ENCODE data around the gene NAT10.

Gene NAT10

DNA sequence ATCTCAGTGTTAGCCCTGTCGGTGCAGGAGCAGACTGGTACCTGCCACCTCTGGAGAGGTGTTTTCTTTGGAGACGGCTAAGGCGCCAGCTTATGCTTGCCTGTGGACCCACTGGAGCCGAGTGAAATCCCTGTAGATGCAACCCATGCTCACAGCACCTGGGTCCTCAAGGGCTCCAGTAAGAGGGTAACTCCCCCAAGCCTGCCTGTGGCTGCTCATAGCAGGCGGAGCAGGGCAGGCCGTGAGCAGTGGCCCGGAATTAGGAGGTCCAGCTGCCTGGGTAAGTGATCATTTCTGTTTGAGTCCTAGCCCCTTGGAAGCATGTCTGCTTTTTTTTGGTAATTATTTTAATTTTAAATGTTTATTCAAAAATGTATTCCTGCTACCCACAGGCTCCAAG is 43.8 kb downstream of the NAT10 start:
- no peak for DNase-seq (ENCODE audit: low read depth in 2 of 2)

DNA sequence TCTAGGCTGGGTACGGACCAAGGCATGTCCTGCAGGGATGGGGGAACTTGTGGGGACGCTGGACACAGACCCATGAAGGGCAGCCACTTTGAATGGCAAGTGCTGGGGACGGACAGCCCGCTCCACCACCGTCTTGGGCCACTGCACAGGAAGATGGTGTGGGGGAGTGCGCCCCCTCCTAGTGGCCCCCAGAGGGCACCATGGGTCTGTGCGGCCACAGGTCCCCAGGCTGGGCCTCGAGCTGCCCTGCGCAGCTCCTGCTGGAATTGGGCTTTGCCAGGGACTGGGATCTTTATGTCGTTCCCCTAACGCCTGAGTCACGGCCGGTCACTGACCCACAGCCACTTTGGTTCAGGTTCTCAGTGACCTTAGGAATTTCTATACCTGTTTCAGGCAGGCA is 44.4 kb downstream of the NAT10 start:
- no peak for DNase-seq (ENCODE audit: low read depth in 2 of 2)

DNA sequence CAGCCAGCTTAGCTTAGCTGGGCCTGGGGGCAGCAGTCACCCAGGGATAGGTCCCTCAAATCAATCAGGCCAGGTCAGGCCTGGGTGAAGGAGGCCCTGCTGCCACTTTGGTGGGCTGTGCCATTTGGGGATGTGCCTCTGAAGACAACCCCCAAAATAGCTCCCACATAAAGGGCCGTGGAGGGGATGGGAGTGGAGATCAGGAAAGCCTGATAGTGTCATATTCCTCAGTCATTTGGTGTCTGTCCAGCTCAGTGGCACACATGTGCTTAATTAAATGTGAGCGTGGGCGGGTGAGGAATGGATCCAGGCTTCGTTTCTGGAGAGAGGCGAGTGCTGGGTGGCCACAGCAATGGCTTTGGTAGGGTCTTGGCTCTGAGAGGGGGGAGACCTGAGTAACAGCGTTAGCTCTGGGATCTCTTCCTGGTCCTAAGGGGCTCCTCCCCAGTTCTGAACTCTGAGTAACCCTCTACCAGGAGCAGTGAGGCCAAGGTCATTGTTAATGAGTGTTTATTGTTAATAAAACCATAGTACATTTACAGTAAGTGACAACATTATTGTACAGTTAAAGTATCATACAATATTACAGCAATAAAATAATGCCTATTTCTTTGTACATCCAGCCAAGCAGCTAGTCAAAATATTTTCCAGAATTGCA is 45.2 kb downstream of the NAT10 start:
- no peak for DNase-seq (ENCODE audit: low read depth in 2 of 2)

DNA sequence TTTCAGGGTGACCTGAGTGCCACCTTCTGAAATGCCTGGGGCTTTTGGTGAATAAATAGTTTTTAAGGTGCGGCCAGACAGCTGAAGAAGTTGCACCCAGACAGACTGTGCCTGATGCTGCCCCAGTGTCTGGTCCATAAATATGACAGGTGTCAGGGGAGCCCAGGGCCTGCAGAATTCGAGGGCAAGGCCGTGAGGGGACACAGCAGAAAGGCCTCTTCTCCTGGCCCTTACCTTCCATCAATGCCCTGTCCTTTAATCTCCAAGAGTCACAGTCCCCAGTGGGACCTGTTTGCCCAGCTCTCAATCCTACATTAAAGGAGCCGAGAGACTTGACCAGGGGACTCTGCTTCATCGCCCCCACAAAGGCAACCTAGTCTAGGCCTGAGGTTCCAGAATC is 45.7 kb downstream of the NAT10 start:
- DNase-seq (ENCODE audit: low read depth in 2 of 2): no peak

GRCh38 chr11:34151916-34152845 is 46.8 kb downstream of the NAT10 start:
- DNase-seq (ENCODE audit: low read depth in 2 of 2): no peak

DNA sequence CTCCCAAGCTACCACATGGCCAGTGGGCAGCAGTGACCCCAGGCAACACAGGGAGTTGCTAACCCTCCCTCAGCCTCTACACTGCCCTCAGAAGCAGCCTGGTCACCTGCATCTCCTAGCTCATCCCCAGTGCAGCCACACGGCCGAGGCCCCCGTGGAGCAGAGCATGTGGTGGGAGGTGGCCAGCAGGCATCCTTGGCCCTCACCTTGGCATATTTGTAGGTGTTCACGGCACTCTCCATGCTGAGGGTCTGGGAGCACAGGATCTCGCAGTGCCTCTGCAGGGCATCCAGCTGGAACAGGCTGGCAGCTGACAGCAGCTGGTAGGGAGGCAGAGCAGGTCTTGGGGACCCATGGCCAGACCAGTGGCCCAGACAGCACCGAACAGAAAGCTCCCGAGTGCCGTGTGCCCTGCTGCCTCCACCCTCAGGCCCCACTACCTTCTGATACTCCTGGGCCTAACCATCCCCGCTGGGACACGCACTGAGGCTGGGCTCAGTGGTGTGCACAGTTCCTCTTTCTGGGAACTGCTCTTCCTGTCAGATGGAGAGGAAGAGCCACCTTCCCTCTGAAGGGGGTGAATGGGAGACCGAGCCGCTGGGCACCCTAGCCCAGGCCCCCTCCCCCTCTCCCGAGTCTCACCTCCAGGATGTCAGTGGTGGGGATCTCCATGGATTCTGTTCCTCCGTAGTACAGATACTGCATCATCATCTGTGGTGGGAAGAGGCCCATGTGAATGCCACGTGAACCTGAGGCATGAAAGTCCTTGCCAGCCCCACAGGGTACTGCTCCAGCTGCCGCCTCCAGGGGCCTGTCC is 48.8 kb downstream of the NAT10 start:
- DNase-seq (ENCODE audit: low read depth in 2 of 2): no peak

- no peak for DNase-seq (ENCODE audit: low read depth in 2 of 2)
Measured at GRCh38 chr11:34155057-34155756, 49.8 kb downstream of the NAT10 start.

- no peak for DNase-seq (ENCODE audit: low read depth in 2 of 2)
Measured at GRCh38 chr11:34155757-34156062, 50.3 kb downstream of the NAT10 start.

DNA sequence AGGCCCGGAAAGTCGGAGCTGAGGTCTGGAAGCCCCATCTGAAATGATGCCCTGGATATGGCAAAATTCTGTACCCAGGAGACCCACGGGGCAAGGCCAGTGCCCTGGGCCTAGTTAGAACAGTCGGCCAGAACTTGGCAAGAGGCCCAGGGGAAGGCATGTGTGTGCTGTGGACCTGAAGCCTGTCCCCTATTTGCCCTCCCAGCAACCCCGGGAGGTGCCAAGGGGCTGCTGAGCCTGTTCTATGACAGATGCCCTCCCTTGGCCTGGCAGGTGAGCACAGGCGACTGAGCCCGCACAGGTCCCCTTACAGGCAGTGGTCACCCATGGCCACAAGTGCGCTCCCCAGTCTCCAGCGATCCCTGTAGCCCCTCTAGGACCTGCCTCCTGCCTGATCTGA is 51.7 kb downstream of the NAT10 start:
- DNase-seq (ENCODE audit: low read depth in 2 of 2): no peak

GRCh38 chr11:34158661-34159060 is 53.2 kb downstream of the NAT10 start:
- DNase-seq (ENCODE audit: low read depth in 2 of 2): no peak

- DNase-seq (ENCODE audit: low read depth in 2 of 2): no peak
Measured at GRCh38 chr11:34160049-34160721, 54.8 kb downstream of the NAT10 start.

GRCh38 chr11:34160791-34161190 is 55.4 kb downstream of the NAT10 start:
- DNase-seq (ENCODE audit: low read depth in 2 of 2): no peak

DNA sequence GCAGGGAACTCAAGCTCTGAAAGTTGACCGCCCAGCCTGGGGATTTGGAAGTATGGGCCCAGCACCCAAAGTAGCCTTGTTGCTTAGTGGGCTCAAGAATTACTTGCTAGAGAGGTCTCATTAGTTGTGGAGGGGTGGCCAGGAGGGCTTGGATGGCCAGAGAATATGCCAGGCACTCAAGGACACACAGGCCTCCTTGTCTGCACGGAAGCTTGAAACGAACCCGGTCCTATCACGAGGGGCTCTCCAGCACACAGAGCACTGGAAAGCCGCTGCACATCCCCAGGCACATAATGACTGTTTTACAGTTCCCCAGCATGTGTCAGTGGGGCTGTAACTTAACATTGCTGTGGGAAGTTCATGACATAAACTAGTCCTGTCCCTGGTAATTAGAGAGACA is 55.9 kb downstream of the NAT10 start:
- DNase-seq (ENCODE audit: low read depth in 2 of 2): no peak

GRCh38 chr11:34161812-34162492 is 56.5 kb downstream of the NAT10 start:
- no peak for DNase-seq (ENCODE audit: low read depth in 2 of 2)

DNA sequence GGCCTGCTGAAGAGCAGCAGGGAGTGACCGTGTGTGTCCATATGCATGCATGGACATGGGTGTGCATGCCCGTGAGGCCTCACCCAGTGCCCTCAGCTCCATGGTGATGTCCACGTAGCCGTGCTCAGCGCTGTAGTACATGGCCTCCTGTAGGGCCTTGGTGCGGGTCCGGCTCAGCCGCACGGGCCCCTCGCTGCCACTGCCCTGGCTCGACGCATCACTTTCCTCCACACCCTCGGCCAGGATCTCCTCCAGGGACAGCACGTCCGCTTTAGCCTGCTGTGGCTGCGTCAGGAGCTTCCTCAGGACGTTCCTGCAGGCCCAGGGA is 57.0 kb downstream of the NAT10 start:
- DNase-seq (ENCODE audit: low read depth in 2 of 2): no peak

- no peak for DNase-seq (ENCODE audit: low read depth in 2 of 2)
Measured at GRCh38 chr11:34162856-34163255, 57.4 kb downstream of the NAT10 start.

DNA sequence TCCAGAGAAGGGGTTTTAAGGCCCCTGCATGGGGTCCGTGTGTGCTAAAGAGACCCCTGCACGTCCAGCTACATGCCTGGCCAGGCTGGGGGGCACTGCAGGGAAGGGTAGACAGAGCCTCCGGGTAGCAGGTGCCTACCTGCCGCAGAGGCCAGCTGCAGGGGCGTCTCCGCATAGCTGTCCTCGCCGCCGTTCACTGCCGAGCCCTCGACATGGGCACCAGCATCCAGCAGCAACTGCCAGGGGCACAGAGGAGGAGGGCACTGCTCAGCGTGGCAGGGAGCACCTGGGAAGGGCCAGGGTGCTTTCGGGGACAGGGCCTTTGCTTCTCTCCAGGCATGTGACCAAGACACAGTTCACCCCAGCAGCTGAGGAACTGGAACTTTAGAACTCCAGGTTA is 59.7 kb downstream of the NAT10 start:
- no peak for DNase-seq (ENCODE audit: low read depth in 2 of 2)

DNA sequence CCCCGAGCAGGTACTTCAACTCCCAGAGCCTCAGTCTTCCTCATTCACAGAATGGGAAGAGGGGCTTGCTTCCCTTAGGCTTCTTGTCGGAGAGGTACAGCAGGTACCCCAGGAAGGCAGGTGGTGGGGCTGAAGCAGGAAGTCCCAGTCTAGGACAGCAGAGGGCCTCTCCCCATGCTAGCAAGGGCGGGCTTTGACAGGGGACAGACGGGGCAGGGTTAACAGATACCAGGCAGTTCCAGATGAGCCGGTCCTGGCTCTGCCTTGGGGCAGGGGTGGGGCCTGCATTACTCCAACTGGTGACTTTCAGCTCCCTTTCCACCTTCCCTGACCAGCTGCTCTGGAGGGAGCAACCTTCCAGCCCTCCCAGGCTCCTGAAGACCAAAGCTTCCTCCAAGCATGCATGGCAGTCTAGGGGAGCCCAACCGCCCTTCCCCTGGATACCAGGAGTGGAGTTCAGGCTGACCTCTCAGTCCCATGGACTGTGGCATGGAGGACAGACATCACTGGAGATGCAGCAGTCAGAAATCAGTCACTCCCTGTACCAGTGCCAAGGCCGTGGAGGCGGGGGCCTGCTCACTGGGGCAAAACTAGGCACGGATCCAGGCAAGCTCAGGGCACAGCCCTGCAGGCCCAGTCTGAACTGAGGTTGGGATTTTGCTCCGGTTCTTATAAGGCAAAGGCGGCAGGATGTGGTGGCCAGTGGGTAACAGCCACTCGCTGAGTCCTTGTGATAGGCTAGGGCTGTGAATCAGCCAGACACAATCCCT is 60.5 kb downstream of the NAT10 start:
- no peak for DNase-seq (ENCODE audit: low read depth in 2 of 2)

- no peak for DNase-seq (ENCODE audit: low read depth in 2 of 2)
Measured at GRCh38 chr11:34166806-34167740, 61.6 kb downstream of the NAT10 start.

All from stimulated activated CD8-positive, alpha-beta memory T cell treated with anti-CD3 and anti-CD28 coated beads, Interleukin-7, amount 100 ng/mL, for 1 hour (primary cell).